GM12891 (cell line): Measurements from ENCODE around the gene ACTR5.

Experiments
- POLR2A ChIP-seq: IDR thresholded peaks from 2 replicates; pipeline ENCODE4 v1.6.1; 2011; ENCODE audit warnings: low read depth, low read length, control low read depth
- POLR2AphosphoS5 ChIP-seq: IDR thresholded peaks from 2 replicates; pipeline ENCODE4 v1.6.1; 2011; ENCODE audit warnings: low read depth, low read length, control low read depth
- SPI1 ChIP-seq: IDR thresholded peaks from 2 replicates; pipeline ENCODE4 v1.6.1; 2011; ENCODE audit warnings: low read depth, low read length, control low read depth
- TAF1 ChIP-seq: IDR thresholded peaks from 2 replicates; pipeline ENCODE4 v1.6.1; 2011; ENCODE audit warnings: low read depth, low read length, control low read depth

DNA sequence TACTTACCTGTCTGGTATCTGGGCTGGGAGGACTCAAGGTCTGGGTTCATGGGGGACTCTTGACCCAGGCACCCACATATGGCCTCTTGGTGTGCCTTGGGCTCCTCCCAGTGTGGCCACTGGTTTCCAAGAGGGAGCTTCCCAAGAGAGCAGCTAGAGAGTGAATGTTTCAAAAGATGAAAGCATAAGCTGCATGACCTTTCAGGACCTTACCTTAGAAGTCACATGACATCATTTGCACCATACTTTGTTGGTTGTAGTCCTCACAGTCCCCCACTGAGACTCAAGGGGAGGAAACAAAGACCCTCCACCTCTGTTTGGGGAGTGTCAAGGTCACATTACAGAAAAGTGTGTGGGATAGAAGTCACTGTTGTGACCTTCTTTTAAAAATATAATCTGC is 13.9 kb downstream of the ACTR5 start:
- TF ChIP-seq POLR2AphosphoS5 (no peak), POLR2A (no peak), SPI1 (no peak), TAF1 (no peak)
